Jurkat, Clone E6-1 (cell line): Measurements from ENCODE around the gene PPFIA1.
"Not testable (repeated sequence)": the region's sequence is repeated elsewhere in the genome, so short reads cannot be mapped to it uniquely, and the experiment has no call there.

Experiments used
- DNase-seq: peaks from one replicate; pipeline ENCODE4 v3.0.0-alpha.2; 2011; ENCODE audit warnings: low read depth, low spot score
- H3K4me3 ChIP-seq: 2 replicates; pipeline ENCODE4 v1.5.1; 2011; ENCODE audit warnings: mild to moderate bottlenecking, low read length, control low read depth, moderate library complexity

Gene PPFIA1

DNA sequence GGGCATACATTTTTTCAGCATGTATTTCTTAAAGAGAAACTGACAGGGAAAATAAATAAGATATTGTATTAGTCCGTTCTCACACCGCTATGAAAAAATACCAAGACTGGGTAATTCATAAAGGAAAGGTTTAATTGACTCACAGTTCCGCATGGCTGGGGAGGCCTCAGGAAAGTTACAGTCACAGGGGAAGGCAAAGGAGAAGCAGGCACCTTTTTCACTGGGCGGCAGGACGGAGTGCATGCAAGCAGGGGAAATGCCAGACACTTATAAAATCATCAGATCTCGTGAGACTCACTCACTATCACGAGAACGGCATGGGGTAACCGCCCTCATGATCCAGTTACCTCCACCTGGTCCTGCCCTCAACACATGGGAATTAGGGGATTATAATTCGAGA lies 44.2 kb downstream of the PPFIA1 start:
- H3K4me3 ChIP-seq = no peak overlapping the region
- no peak for DNase-seq

GRCh38 chr11:70315716-70316115 lies 45.2 kb downstream of the PPFIA1 start:
- no peak overlapping the region for H3K4me3 ChIP-seq
- no peak for DNase-seq

DNA sequence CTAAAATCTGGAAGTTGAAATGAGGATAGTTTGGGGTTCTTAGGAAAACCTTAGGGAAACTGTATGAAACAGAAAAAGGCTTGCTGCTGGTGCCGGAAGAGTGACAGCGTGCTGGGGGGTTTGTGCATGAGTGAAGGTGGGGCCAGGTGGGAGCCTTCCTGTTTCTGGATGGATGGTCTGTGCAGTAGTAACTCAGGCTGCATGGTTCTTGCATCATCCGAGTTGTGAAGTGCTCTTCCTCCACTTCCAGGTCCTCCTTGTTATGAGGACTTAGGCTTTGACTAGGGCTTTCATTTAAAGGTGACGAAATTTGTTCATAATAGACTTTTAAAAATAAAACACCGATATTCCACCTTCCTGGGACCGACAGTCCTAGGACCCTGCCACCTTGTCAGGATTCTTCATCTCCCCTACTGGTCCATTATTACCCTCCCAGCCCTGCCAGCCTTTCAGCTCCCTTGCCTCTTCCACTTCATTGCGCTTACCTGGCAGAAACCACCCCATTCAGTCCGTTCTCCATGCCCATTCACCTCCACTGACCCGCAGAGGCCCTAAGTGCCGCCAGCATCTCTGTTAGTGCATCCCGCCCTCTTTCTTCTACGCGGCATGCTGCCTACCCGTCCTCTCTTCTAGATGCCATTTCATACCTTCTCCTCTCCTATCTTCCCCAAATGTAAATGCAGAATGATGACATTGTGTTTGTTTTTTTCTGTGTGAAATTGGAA lies 47.3 kb downstream of the PPFIA1 start:
- DNase-seq = no peak
- H3K4me3 ChIP-seq = no peak overlapping the region

DNA sequence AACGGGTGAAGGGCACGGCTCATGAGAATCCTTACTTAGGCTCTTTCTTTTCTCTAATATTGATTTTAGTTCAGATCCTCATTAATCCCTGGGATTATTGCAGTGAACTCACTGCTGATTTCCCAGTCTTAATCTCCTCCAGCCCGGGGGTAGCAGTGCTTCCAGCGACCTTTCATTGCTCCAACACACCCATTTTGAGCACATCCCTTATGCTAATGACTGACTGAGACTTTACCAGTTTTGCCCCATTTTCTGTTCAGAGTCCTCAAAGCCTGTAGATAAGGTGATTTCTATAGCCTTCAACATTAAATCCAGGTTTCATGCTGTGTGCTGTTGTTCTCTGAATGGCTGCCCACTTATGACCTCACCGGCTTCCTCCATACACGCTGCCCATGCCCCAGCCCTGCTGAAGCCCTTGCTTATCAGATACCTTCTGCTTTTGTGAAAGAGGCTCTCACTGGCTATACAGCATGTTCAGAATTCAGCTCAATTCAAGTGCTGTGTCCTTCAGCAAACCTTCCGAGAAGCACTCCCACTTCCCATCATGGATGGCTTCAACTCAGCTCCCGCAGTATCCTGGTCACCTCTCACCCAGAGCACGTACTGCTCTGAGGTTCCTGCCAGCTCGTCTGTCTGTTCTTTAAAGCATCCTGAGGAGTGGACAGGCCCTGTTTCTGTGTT lies 49.0 kb downstream of the PPFIA1 start:
- DNase-seq = no peak
- H3K4me3 ChIP-seq = no peak overlapping the region

GRCh38 chr11:70322666-70323065 lies 52.2 kb downstream of the PPFIA1 start:
- no peak overlapping the region for H3K4me3 ChIP-seq
- DNase-seq = no peak

GRCh38 chr11:70323806-70324205 lies 53.3 kb downstream of the PPFIA1 start:
- H3K4me3 ChIP-seq = no peak overlapping the region
- DNase-seq = no peak

DNA sequence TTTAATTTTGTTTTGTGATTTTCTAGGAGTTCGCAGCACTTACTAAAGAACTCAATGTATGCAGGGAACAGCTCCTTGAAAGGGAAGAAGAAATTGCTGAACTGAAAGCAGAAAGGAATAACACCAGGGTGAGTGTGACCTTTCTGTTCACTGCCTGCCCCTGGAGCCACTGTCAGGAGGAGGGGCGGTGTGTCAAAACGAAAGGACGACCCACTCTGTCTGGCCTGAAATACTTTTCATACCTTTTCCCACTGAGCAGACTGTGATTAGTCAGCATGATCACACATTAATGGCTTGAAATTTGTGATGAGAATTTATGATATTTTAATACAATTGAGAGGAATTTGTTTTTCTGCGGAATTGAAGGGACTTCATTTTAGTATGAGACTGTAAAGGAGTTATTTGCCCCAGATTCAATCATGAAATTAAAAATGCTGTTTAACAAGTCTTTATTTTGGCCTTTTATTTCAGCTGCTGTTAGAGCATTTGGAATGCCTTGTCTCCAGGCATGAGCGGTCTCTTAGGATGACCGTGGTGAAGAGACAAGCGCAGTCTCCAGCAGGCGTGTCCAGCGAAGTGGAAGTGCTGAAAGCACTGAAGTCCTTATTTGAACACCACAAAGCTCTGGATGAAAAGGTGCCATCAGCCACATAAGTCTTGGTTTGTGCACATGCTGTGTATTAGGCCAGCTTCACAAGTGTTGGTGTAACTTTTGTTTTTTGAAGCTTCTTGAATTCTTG lies 54.1 kb downstream of the PPFIA1 start:
- no peak for DNase-seq
- H3K4me3 ChIP-seq = no peak overlapping the region

DNA sequence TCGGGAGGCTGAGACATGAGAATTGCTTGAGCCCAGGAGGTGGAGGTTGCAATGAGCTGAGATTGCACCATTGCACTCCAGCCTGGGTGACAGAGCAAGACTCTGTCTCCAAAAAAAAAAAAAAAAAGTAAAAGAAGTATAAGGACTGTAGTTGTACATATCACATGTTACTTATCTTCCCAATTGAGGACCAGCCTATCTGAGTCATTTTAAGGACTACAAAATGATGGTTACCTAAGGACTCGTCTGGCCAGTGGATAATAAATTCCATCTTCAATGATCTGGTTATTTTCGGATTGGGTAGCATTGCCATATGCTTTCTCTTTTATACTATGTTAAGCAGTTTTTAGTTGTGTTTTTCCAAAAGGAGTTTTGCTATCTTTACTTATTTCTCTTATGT lies 55.3 kb downstream of the PPFIA1 start:
- H3K4me3 ChIP-seq = no peak overlapping the region
- DNase-seq = no peak

DNA sequence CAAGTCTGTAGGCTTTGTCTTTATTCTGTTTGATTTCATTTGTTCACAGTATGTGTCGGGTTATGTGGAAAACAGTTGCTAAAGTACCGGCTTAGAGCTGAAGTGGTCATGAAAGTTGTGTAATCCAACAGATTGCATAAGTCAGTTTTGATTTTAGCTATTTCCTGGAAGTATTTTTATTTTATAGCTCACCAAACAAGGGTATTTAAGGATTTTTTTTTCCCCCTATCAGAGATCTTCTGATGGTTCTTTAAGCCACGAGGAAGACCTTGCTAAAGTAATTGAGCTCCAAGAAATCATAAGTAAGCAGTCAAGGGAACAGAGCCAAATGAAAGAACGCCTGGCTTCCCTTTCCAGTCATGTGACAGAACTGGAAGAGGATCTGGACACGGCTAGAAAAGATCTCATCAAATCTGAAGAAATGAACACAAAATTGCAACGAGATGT lies 55.9 kb downstream of the PPFIA1 start:
- no peak for DNase-seq
- H3K4me3 ChIP-seq = no peak overlapping the region

DNA sequence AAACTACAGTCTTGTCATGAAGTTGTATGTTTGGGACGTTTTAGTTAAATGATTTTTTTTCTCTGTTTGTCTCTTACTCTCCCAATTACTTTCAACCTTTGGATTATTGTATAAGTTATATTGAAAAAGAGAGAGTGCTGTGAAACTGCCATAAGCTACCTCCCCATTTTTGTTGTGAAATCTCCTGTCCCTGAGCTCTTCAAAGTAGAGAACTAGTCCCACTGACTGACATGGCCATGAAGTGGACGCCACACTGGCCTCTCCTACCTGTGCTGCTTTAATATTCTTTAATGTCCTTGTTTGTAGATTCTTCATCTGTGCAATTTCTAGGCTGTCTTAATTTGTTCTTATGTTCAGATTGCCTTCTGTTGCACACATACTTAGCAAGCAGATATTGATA lies 56.3 kb downstream of the PPFIA1 start:
- no peak for DNase-seq

DNA sequence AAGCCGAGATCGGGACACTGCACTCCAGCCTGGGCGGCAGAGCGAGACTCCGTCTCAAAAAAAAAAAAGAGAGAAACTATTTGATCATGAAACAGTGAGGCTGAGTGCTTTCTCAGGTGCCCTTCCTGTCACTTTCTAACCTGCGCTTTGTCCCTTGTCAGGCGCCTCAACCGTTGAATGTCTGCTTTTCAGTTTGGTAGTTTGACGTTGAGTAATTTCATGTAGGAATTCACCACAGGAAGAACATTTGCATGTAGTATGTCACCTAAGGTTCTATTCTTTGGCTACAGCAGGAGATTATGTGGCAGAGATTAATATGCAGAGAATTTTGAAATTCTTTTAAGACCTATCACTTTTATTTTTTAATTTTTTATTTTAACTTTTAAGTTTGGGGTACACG lies 57.2 kb downstream of the PPFIA1 start:
- H3K4me3 ChIP-seq = no peak overlapping the region
- no peak for DNase-seq

More for the DNA sequence above, 56.3 kb downstream of the PPFIA1 start:
- no peak overlapping the region for H3K4me3 ChIP-seq

- no peak for DNase-seq
- H3K4me3 ChIP-seq = no peak overlapping the region
Observed at GRCh38 chr11:70328556-70328955, 58.1 kb downstream of the PPFIA1 start.

DNA sequence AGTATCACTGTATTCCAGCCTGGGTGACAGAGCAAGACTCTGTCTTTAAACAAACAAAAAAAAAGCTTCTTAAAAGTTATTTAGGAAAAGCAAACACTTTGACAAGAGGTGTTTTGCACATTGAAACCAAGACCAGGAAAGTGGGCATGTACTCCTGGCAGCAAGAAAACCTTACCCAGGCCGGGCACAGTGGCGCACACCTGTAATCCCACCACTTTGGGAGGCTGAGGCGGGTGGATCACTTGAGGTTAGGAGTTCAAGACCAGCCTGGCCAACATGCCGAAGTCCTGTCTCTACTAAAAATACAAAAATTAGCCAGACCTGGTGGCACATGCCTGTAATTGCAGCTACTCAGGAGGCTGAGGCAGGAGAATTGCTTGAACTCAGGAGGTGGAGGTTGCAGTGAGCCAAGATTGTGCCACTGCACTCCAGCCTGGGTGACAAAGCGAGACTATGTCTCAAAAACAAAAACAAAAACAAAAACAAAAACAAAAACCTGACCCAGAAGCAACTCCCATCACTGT lies 60.9 kb downstream of the PPFIA1 start:
- H3K4me3 ChIP-seq, DNase-seq: not testable (repeated sequence)

DNA sequence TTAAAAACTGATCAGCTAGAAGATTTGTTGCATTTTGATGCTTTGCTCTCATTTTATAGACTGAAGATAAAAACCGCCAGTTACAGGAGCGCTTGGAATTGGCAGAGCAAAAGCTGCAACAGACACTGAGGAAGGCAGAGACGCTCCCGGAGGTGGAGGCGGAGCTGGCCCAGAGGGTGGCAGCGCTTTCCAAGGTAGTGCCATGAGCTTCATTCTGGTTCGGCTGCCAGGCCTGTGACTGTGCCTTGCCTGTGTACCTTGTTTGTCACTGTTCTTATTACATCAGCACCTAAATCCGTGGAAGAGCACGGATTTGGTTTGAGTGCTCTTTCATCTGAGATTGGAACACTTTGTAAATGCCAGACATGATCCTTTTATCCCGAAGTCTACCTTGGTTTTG lies 61.4 kb downstream of the PPFIA1 start:
- DNase-seq = no peak
- no peak overlapping the region for H3K4me3 ChIP-seq

DNA sequence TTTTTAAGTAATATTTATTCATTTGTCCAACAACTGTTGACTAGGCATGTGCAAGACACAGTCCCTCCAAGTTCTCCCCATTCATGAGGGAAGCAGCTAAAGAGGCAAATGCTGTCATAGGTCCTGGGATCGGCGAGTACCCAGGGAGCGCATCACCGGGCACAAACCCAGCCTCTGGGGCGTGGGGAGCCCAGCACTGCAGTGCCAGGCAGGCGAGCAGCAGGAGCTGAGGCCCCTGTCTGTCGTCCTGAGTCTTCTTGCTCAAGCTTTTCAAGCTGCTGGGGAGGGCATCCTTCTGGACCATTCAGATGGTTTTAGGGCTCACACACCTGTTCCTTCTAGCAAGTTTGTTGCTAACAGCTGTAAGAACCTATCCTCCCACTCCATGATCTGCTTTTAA lies 62.1 kb downstream of the PPFIA1 start:
- no peak overlapping the region for H3K4me3 ChIP-seq
- DNase-seq = no peak

- no peak for DNase-seq
- H3K4me3 ChIP-seq = no peak overlapping the region
Observed at GRCh38 chr11:70333261-70333660, 62.8 kb downstream of the PPFIA1 start.

- DNase-seq = no peak
- H3K4me3 ChIP-seq = no peak overlapping the region
Observed at GRCh38 chr11:70334351-70334995, 64.0 kb downstream of the PPFIA1 start.

GRCh38 chr11:70335511-70335910 lies 65.0 kb downstream of the PPFIA1 start:
- no peak for DNase-seq
- no peak overlapping the region for H3K4me3 ChIP-seq

- H3K4me3 ChIP-seq = no peak overlapping the region
- no peak for DNase-seq
Observed at GRCh38 chr11:70338594-70338993, 68.1 kb downstream of the PPFIA1 start.

- no peak for DNase-seq
- no peak overlapping the region for H3K4me3 ChIP-seq
Observed at GRCh38 chr11:70339066-70339465, 68.6 kb downstream of the PPFIA1 start.
